ENCODE measurements around the gene MUC20. TPM values are rescaled to one million over a fixed set of nuclear protein-coding genes. Genes with fewer than 3 reads are reported as not detected.

Gene MUC20
- total RNA-seq, 1 experiment from 2014 or later: not detected

GRCh38 chr3:195771646-195772300 is 51.0 kb downstream of the MUC20 start:
- CTCF ChIA-PET: no interaction called here
- ATAC-seq: no peak
- no peak overlapping the region for H3K4me3 ChIP-seq (ENCODE audit: low read depth in 2 of 2, low read length in 2 of 2)
- no peak for TF ChIP-seq REST (IDR thresholded peaks at IDR 0.05; ENCODE audit: insufficient read depth in 1 of 2, low read depth in 2 of 2, low read length in 1 of 2)
- TF ChIP-seq TCF7L2 (IDR thresholded peaks at IDR 0.05; ENCODE audit: low read depth, low read length): no peak
- no peak for TF ChIP-seq CTCF (IDR thresholded peaks at IDR 0.05)
- no peak for TF ChIP-seq SIN3A (IDR thresholded peaks at IDR 0.05; ENCODE audit: borderline replicate concordance, insufficient read depth, low read depth, low read length)
- no peak for TF ChIP-seq POLR2AphosphoS5 (IDR thresholded peaks at IDR 0.05; ENCODE audit: low read depth, low read length)
- POLR2A ChIA-PET: no interaction called here
- in situ Hi-C loops (cut with HindIII; ENCODE audit: low pct_unique_long_range_greater_than_20kb, low sequenced_read_pairs) (no loop called here), intact Hi-C loops (cut with micrococcal nuclease; ENCODE audit: unreplicated experiment) (no loop called here)
- H3K27me3 ChIP-seq (ENCODE audit: control insufficient read depth, insufficient read depth, low read length): no peaks in the 10 kb centered on the region
- no peaks in the 10 kb centered on the region for H3K36me3 ChIP-seq (ENCODE audit: control insufficient read depth, insufficient read depth, low read length)
- DNase-seq (ENCODE audit: low read depth, low spot score): no peak
- no peak overlapping the region for H3K27ac ChIP-seq (ENCODE audit: low read length)
- no TSS peak for BruUV-seq (replicated peaks)
- H3K9me3 ChIP-seq (ENCODE audit: control insufficient read depth, insufficient read depth, low read depth, low read length): no peaks in the 10 kb centered on the region
- no peaks in the 10 kb centered on the region for H3K4me1 ChIP-seq (ENCODE audit: control insufficient read depth, insufficient read depth, low read length)

- in situ Hi-C loops (cut with HindIII; ENCODE audit: low pct_unique_long_range_greater_than_20kb, low sequenced_read_pairs): no loop called here
- Histone ChIP-seq H3K9me3 (ENCODE audit: control insufficient read depth, insufficient read depth, low read depth, low read length) (no peaks in the 10 kb centered on the region), H3K27me3 (ENCODE audit: control insufficient read depth, insufficient read depth, low read length) (no peaks in the 10 kb centered on the region), H3K4me3 (ENCODE audit: low read depth in 2 of 2, low read length in 2 of 2) (no peak overlapping the region), H3K27ac (ENCODE audit: low read length) (no peak overlapping the region), H3K4me1 (ENCODE audit: control insufficient read depth, insufficient read depth, low read length) (no peaks in the 10 kb centered on the region), H3K36me3 (ENCODE audit: control insufficient read depth, insufficient read depth, low read length) (no peaks in the 10 kb centered on the region)
- ChIA-PET POLR2A (no interaction called here), CTCF (no interaction called here)
- BruUV-seq (replicated peaks): no TSS peak
- TF ChIP-seq REST (IDR thresholded peaks at IDR 0.05; ENCODE audit: insufficient read depth in 1 of 2, low read depth in 2 of 2, low read length in 1 of 2) (no peak), TCF7L2 (IDR thresholded peaks at IDR 0.05; ENCODE audit: low read depth, low read length) (no peak), SIN3A (IDR thresholded peaks at IDR 0.05; ENCODE audit: borderline replicate concordance, insufficient read depth, low read depth, low read length) (no peak), POLR2AphosphoS5 (IDR thresholded peaks at IDR 0.05; ENCODE audit: low read depth, low read length) (no peak), CTCF (IDR thresholded peaks at IDR 0.05) (no peak)
- peak; percentile 53 for ATAC-seq
- DNase-seq (ENCODE audit: low read depth, low spot score): no peak
- intact Hi-C loops (cut with micrococcal nuclease; ENCODE audit: unreplicated experiment): no loop called here
Measured at GRCh38 chr3:195773956-195774537, 53.3 kb downstream of the MUC20 start.
